CD4-positive, alpha-beta T cell (primary cell): Measurements from ENCODE around the gene CEP250. TPM values are rescaled to one million over a fixed set of nuclear protein-coding genes. Genes with fewer than 3 reads are reported as not detected.

Source experiments
- ATAC-seq: fragments of 200-7000 bp; cut with Tn5 transposase; one replicate; pipeline ENCODE4 v1.10.0; 2022; ENCODE audit warnings: mild to moderate bottlenecking; ENCODE audit not compliant: poor library complexity
- CTCF ChIA-PET: fragments of 350-600 bp; sonication (Branson Sonifier 250); formaldehyde crosslinking; loops from one replicate; lab custom pipeline; 2021; ENCODE audit warnings: antibody characterized with exemption, inconsistent platforms; lab: Charles Lee
- POLR2A ChIA-PET: fragments of 350-600 bp; sonication (Branson Sonifier 250); formaldehyde crosslinking; loops from one replicate; lab custom pipeline; 2021; ENCODE audit warnings: antibody characterized with exemption, inconsistent platforms; lab: Charles Lee
- DNase-seq, 14 experiments: peaks; one replicate each; pipeline ENCODE4 v3.0.0-alpha.2; 2013 to 2020; ENCODE audit warnings: mixed read lengths in 2 of 14
- H3K27ac ChIP-seq, 2 donors: one replicate each; pipeline versions ENCODE4 v1.5.1 to v1.7.0; 2013; ENCODE audit warnings: low read length in 2 of 2, low read depth in 1 of 2, mild to moderate bottlenecking in 1 of 2
- H3K27me3 ChIP-seq, 2 experiments: 1 replicate in 1 of 2; 2 replicates in 1 of 2; pipeline versions ENCODE4 v1.6.1 to v1.7.0; 2013; ENCODE audit warnings: low read length in 2 of 2, control low read depth in 1 of 2, mild to moderate bottlenecking in 1 of 2, moderate library complexity in 1 of 2; ENCODE audit not compliant: insufficient read depth in 2 of 2, control insufficient read depth in 1 of 2
- H3K36me3 ChIP-seq: one replicate; pipeline ENCODE4 v1.6.1; 2013; ENCODE audit warnings: low read length, control low read depth; ENCODE audit not compliant: insufficient read depth
- H3K4me1 ChIP-seq: one replicate; pipeline ENCODE4 v1.6.1; 2013; ENCODE audit warnings: low read length, control low read depth; ENCODE audit not compliant: insufficient read depth
- H3K4me3 ChIP-seq: one replicate; pipeline ENCODE4 v1.5.1; 2013; ENCODE audit warnings: mild to moderate bottlenecking, low read length, moderate library complexity
- H3K9me3 ChIP-seq, 2 experiments: 1 replicate in 1 of 2; 2 replicates in 1 of 2; pipeline versions ENCODE4 v1.6.1 to v1.7.0; 2013; ENCODE audit warnings: low read length in 2 of 2, mild to moderate bottlenecking in 2 of 2, control low read depth in 1 of 2, moderate library complexity in 1 of 2; ENCODE audit not compliant: control insufficient read depth in 1 of 2, insufficient read depth in 1 of 2
- H3K27ac Mint-ChIP-seq: one replicate; pipeline ENCODE4 v1.8.0; 2020; ENCODE audit warnings: mixed read lengths
- H3K27me3 Mint-ChIP-seq: one replicate; pipeline ENCODE4 v1.8.0; 2021; ENCODE audit warnings: mixed read lengths
- H3K36me3 Mint-ChIP-seq: one replicate; pipeline ENCODE4 v1.8.0; 2021; ENCODE audit warnings: low read depth, mixed read lengths
- H3K4me1 Mint-ChIP-seq: one replicate; pipeline ENCODE4 v1.8.0; 2021; ENCODE audit warnings: low read depth, mixed read lengths
- H3K4me3 Mint-ChIP-seq: one replicate; pipeline ENCODE4 v1.8.0; 2020; ENCODE audit warnings: mild to moderate bottlenecking, mixed read lengths
- H3K9me3 Mint-ChIP-seq: one replicate; pipeline ENCODE4 v1.8.0; 2020; ENCODE audit warnings: mixed read lengths
- CTCF ChIP-seq: fragments of 200-600 bp; IDR thresholded peaks from one replicate; pipeline ENCODE4 v1.8.0; 2022; ENCODE audit warnings: antibody characterized with exemption, mild to moderate bottlenecking
- intact Hi-C, 2 experiments: fragments of 100-400 bp; cut with DNase I in 1 of 2; cut with micrococcal nuclease in 1 of 2; formaldehyde crosslinking; loops; one replicate each; pipeline versions ENCODE4 v1.15.1 to v1.9.0; 2023 to 2025; cut with DNase I, micrococcal nuclease
- total RNA-seq, 174 experiments: library from RNA in 2 of 174; stranded (reverse) in 2 of 174; gene quantifications; one replicate each; pipeline ENCODE4 v1.2.3 and lab custom pipeline; 2021 to 2026

The CEP250 gene
- total RNA-seq, 2 experiments from 2014 or later, result 27.6 to 33.1 TPM

- ATAC-seq (no peak), DNase-seq (no peak)
- Histone ChIP-seq H3K9me3 (no peaks in the 10 kb centered on the region), H3K27ac (no peak overlapping the region), H3K36me3 (peaks cover 17% of the 10 kb centered on the region), H3K27me3 (no peaks in the 10 kb centered on the region), H3K4me3 (no peak overlapping the region), H3K4me1 (no peaks in the 10 kb centered on the region)
- H3K27ac Mint-ChIP-seq, result no peak overlapping the region
- no peak overlapping the region for H3K4me3 Mint-ChIP-seq
- TF ChIP-seq CTCF, result no peak
- H3K4me1 Mint-ChIP-seq, result no peaks in the 10 kb centered on the region
- no peaks in the 10 kb centered on the region for H3K9me3 Mint-ChIP-seq
- intact Hi-C loops, result no loop called here
- CTCF ChIA-PET, result no interaction called here
- POLR2A ChIA-PET, result no interaction called here
- no peaks in the 10 kb centered on the region for H3K27me3 Mint-ChIP-seq
- peaks cover 42% of the 10 kb centered on the region for H3K36me3 Mint-ChIP-seq
Observed at GRCh38 chr20:35558451-35558850, 103.1 kb downstream of the CEP250 start.

DNA sequence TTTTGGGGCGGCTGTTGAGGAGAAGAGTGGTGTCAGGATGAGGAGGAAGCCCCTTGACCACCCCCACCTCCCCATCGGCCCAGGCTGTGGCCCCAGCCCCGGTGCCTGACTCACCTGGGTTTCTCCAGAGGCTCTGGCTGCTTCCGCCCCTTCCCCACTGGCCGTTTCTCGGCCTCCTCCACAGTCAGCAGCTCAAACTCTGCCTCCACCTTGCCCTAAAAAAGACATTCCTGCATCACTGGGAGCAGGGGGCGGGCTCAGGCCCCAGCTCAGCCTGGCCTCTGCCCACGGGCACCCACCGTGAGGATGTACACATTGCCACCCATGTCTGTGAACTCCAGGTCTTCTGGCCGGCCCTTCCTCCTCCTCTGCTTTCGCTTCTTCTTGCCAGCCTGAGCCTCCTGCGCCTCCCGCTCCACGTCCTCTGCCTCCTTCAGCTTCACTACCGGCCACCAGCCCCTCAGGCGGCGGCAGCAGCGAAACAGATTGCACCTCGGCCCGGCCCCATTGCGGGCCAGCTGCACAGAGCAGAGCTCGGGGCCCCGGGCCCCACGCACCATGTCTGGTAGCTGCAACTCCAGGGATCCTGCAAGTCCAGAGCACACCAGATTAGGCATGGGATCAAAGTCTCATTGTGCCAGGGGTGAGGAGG lies 103.8 kb downstream of the CEP250 start:
- ChIA-PET POLR2A (no interaction called here), CTCF (no interaction called here)
- Mint-ChIP-seq H3K27ac (no peak overlapping the region), H3K4me1 (no peaks in the 10 kb centered on the region), H3K36me3 (peaks cover 40% of the 10 kb centered on the region), H3K9me3 (no peaks in the 10 kb centered on the region), H3K4me3 (no peak overlapping the region), H3K27me3 (no peaks in the 10 kb centered on the region)
- no peaks in the 10 kb centered on the region for H3K4me1 ChIP-seq
- H3K27me3 ChIP-seq, result no peaks in the 10 kb centered on the region
- peaks cover 15% of the 10 kb centered on the region for H3K36me3 ChIP-seq
- H3K9me3 ChIP-seq, result no peaks in the 10 kb centered on the region
- ATAC-seq (no peak), DNase-seq (no peak)
- TF ChIP-seq CTCF, result no peak
- H3K4me3 ChIP-seq, result no peak overlapping the region
- intact Hi-C loops, result no loop called here
- no peak overlapping the region for H3K27ac ChIP-seq

DNA sequence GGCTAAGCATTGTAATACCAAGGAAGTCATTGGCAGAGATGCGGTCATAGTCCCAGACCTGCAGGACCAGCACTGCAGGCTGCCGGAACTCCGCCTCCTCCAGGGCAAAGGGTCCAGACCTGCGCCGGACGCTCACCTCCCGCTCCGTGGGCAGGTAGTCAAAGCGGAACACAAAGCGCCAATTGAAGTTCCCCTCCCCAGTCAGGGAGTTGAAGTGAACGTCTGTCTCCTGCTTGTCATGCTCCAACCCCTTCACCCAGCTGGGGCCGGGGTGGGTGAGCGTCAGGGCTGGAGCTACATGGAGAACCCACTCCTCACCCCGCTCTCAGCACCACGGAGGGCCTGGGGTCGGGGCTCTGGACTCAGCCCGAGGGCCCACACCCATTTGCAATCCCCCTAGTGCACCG lies 104.7 kb downstream of the CEP250 start:
- no peak for TF ChIP-seq CTCF
- no peak overlapping the region for H3K27ac Mint-ChIP-seq
- peaks cover 15% of the 10 kb centered on the region for H3K36me3 ChIP-seq
- CTCF ChIA-PET, result no interaction called here
- no peaks in the 10 kb centered on the region for H3K27me3 Mint-ChIP-seq
- H3K27ac ChIP-seq, result no peak overlapping the region
- H3K9me3 ChIP-seq, result no peaks in the 10 kb centered on the region
- H3K4me1 Mint-ChIP-seq, result no peaks in the 10 kb centered on the region
- ATAC-seq (no peak), DNase-seq (no peak)
- intact Hi-C loops, result no loop called here
- H3K27me3 ChIP-seq, result no peaks in the 10 kb centered on the region
- no peak overlapping the region for H3K4me3 ChIP-seq
- POLR2A ChIA-PET, result no interaction called here
- no peaks in the 10 kb centered on the region for H3K9me3 Mint-ChIP-seq
- H3K4me1 ChIP-seq, result no peaks in the 10 kb centered on the region
- peaks cover 30% of the 10 kb centered on the region for H3K36me3 Mint-ChIP-seq
- no peak overlapping the region for H3K4me3 Mint-ChIP-seq
